Measurements from ENCODE around the gene FAM83C. TPM values are rescaled to one million over a fixed set of nuclear protein-coding genes. Genes with fewer than 3 reads are reported as not detected.

Gene FAM83C
- total RNA-seq, 1 experiment from 2014 or later = not detected

DNA sequence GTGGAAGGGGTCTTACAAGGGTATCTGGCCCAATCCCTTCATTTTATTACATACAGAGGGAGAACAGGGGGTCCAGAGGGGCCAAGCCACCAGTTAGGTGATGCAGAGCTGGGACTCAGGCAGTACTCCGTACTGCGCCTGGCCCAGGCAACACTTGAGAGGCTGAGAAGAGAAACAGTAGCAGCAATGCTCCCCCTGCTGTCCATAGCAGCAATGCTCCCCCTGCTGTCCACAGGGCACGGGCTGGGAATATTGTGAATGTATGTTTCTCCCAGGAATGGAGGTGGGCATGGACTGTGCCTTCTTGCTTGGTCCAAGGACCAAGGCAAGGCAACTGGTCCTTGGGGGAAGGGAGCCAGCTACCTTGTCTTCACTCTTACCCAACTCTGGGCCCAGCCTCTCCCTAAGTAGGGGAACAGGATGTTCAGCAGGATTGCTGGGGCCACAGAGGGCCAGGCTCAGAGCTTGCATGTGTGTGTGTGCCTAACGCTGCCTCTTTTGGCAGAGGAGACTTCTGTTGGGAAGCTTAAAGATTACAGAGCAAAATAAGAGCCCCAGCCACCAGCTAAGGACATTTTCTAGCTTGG is 14.8 kb upstream of the FAM83C start:
- intact Hi-C loops (cut with micrococcal nuclease) = no loop called here
- no peaks in the 10 kb centered on the region for H3K9me3 ChIP-seq (ENCODE audit: control insufficient read depth in 1 of 2, insufficient read depth in 1 of 2, low read depth in 1 of 2, low read length in 2 of 2)
- TF ChIP-seq, protein P1, sequence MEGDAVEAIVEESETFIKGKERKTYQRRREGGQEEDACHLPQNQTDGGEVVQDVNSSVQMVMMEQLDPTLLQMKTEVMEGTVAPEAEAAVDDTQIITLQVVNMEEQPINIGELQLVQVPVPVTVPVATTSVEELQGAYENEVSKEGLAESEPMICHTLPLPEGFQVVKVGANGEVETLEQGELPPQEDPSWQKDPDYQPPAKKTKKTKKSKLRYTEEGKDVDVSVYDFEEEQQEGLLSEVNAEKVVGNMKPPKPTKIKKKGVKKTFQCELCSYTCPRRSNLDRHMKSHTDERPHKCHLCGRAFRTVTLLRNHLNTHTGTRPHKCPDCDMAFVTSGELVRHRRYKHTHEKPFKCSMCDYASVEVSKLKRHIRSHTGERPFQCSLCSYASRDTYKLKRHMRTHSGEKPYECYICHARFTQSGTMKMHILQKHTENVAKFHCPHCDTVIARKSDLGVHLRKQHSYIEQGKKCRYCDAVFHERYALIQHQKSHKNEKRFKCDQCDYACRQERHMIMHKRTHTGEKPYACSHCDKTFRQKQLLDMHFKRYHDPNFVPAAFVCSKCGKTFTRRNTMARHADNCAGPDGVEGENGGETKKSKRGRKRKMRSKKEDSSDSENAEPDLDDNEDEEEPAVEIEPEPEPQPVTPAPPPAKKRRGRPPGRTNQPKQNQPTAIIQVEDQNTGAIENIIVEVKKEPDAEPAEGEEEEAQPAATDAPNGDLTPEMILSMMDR (IDR thresholded peaks at IDR 0.05 in 2 of 3, conservative IDR thresholded peaks at IDR 0.05 in 1 of 3; ENCODE audit: borderline replicate concordance in 1 of 3, insufficient read depth in 1 of 3, low read depth in 2 of 3, low read length in 2 of 3) = peak in 2 of 3 experiments; percentile 96 to 98; a peak in 4 of 6 replicates
- no peak for TF ChIP-seq EZH2phosphoT487 (IDR thresholded peaks at IDR 0.05; ENCODE audit: borderline replicate concordance)
- TF ChIP-seq, protein P2, sequence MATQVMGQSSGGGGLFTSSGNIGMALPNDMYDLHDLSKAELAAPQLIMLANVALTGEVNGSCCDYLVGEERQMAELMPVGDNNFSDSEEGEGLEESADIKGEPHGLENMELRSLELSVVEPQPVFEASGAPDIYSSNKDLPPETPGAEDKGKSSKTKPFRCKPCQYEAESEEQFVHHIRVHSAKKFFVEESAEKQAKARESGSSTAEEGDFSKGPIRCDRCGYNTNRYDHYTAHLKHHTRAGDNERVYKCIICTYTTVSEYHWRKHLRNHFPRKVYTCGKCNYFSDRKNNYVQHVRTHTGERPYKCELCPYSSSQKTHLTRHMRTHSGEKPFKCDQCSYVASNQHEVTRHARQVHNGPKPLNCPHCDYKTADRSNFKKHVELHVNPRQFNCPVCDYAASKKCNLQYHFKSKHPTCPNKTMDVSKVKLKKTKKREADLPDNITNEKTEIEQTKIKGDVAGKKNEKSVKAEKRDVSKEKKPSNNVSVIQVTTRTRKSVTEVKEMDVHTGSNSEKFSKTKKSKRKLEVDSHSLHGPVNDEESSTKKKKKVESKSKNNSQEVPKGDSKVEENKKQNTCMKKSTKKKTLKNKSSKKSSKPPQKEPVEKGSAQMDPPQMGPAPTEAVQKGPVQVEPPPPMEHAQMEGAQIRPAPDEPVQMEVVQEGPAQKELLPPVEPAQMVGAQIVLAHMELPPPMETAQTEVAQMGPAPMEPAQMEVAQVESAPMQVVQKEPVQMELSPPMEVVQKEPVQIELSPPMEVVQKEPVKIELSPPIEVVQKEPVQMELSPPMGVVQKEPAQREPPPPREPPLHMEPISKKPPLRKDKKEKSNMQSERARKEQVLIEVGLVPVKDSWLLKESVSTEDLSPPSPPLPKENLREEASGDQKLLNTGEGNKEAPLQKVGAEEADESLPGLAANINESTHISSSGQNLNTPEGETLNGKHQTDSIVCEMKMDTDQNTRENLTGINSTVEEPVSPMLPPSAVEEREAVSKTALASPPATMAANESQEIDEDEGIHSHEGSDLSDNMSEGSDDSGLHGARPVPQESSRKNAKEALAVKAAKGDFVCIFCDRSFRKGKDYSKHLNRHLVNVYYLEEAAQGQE (IDR thresholded peaks at IDR 0.05; ENCODE audit: low read depth) = no peak
- TF ChIP-seq YY1 (IDR thresholded peaks at IDR 0.05; ENCODE audit: extremely low read depth, insufficient replicate concordance, low read depth, low read length) = peak; percentile 57
- no peaks in the 10 kb centered on the region for H3K27me3 ChIP-seq (ENCODE audit: insufficient read depth, low read length)
- peak overlapping the region; percentile 73 for H3K4me2 ChIP-seq (ENCODE audit: low read length)
- H3K4me3 ChIP-seq (replicated peaks in 1 of 2; ENCODE audit: low read depth in 1 of 2, low read length in 2 of 2) = no peak overlapping the region
- no peaks in the 10 kb centered on the region for H4K20me1 ChIP-seq (ENCODE audit: insufficient read depth)
- peak; percentile 60 for DNase-seq (ENCODE audit: low read depth, low spot score)
- no peaks in the 10 kb centered on the region for H3K36me3 ChIP-seq (ENCODE audit: control insufficient read depth in 1 of 2, insufficient read depth in 2 of 2, low read length in 2 of 2)
- ChIA-PET CTCF (interaction anchor here (0.7 to 9.7 kb wide), 11 partner anchors 11 to 211 kb away, joined by 3 to 108 read pairs (median 4); partner anchors contain the start of genes FAM83C and UQCC1), POLR2A (interaction anchor here (1.3 to 4.3 kb wide), 5 partner anchors 10 to 148 kb away, joined by 4 to 19 read pairs (median 5); partner anchors contain the start of genes CEP250 and MMP24OS), RAD21 (ENCODE audit: low non-redundant PET in 1 of 2, low total read pairs in 2 of 2, uncharacterized antibody in 2 of 2, unreplicated experiment in 2 of 2) (no interaction called here)
- H3K9ac ChIP-seq (ENCODE audit: low read length) = peak overlapping the region; percentile 58
- no peaks in the 10 kb centered on the region for H3K9me2 ChIP-seq (ENCODE audit: insufficient read depth)
- no peaks in the 10 kb centered on the region for H3K79me2 ChIP-seq (ENCODE audit: insufficient read depth, low read length)
- no TSS peak for BruUV-seq (replicated peaks)
- H3K4me1 ChIP-seq (ENCODE audit: control insufficient read depth in 1 of 2, insufficient read depth in 2 of 2, low read length in 2 of 2) = peaks cover 73 to 95% of the 10 kb centered on the region in 2 experiments
- H2AFZ ChIP-seq (ENCODE audit: low read depth, low read length, poor library complexity, severe bottlenecking) = no peak overlapping the region
- peak; percentile 64 for ATAC-seq
- peak overlapping the region; percentile 94 for H3K27ac ChIP-seq (ENCODE audit: low read depth, low read length)
